GM23338 (cell line): ENCODE results near the gene RAB3GAP1.

ENCODE experiments used
- CREB1 ChIP-seq: fragments of 250-450 bp; sonication (Bioruptor Pico); IDR thresholded peaks from 2 replicates; pipeline ENCODE4 v1.5.0; 2020; ENCODE audit warnings: low read depth, mild to moderate bottlenecking, moderate library complexity
- CTCF ChIP-seq, 2 experiments: fragments of 200-600 bp in 1 of 2; sonication (generic) in 1 of 2; conservative IDR thresholded peaks; 2 replicates each; pipeline versions ENCODE4 v1.5.1 to v1.6.1; 2016 to 2017; ENCODE audit warnings: antibody characterized with exemption in 2 of 2, low read depth in 2 of 2, mild to moderate bottlenecking in 2 of 2, moderate library complexity in 1 of 2
- EZH2phosphoT487 ChIP-seq: fragments of 200-600 bp; sonication (generic); IDR thresholded peaks from one replicate; pipeline ENCODE4 v1.8.1; 2018; ENCODE audit warnings: antibody characterized with exemption; ENCODE audit not compliant: unreplicated experiment
- POLR2AphosphoS5 ChIP-seq: IDR thresholded peaks from 2 replicates; pipeline ENCODE4 v1.6.1; 2016; ENCODE audit warnings: antibody characterized with exemption, low read depth

DNA sequence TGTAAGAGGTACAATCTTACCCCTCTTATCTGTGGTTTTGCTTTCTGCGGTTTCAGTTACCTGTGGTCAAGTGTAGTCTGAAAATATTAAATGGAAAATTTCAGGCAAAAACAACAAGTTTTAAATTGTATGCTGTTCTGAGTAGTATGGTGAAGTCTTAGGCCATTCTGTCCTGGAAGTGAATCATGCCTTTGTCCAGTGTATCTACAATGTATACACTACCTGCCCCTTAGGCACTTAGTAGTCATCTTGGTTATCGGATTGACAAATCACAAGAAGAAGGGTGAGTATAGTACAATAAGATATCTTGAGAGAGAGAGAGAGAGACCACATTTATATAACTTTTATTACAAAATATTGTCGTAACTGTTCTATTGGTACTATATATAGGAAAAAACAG, 43.5 kb downstream of the RAB3GAP1 start:
- TF ChIP-seq CREB1 (CRISPR knock-in tag) (no peak), CTCF (conservative IDR thresholded peaks at IDR 0.05; ENCODE audit: low read depth in 2 of 2) (no peak), POLR2AphosphoS5 (no peak), EZH2phosphoT487 (no peak)
